Suprapubic skin (tissue), 4 donors: ENCODE results near the gene DIP2C. TPM values are rescaled to one million over a fixed set of nuclear protein-coding genes. Genes with fewer than 3 reads are reported as not detected.

Source experiments
- DNase-seq, 2 donors: peaks; one replicate each; pipeline ENCODE4 v3.0.0-alpha.2; 2019; ENCODE audit warnings: low spot score in 2 of 2
- H3K27ac ChIP-seq: fragments of 200-600 bp; sonication (generic); one replicate; pipeline ENCODE4 v1.5.1; 2019
- H3K27me3 ChIP-seq: fragments of 200-600 bp; sonication (generic); one replicate; pipeline ENCODE4 v1.5.1; 2019
- H3K36me3 ChIP-seq: fragments of 200-600 bp; sonication (generic); one replicate; pipeline ENCODE4 v1.5.1; 2019
- H3K4me1 ChIP-seq: fragments of 200-600 bp; sonication (generic); one replicate; pipeline ENCODE4 v1.5.1; 2019
- H3K4me3 ChIP-seq: fragments of 200-600 bp; sonication (generic); one replicate; pipeline ENCODE4 v1.5.1; 2019; ENCODE audit warnings: mild to moderate bottlenecking
- H3K9me3 ChIP-seq: fragments of 200-600 bp; sonication (generic); one replicate; pipeline ENCODE4 v1.5.1; 2019
- EP300 ChIP-seq: sonication (generic); formaldehyde crosslinking; IDR thresholded peaks from one replicate; pipeline ENCODE4 v1.6.1; 2017; ENCODE audit warnings: antibody characterized with exemption
- POLR2A ChIP-seq, 2 donors: fragments of 450-650 bp; IDR thresholded peaks; one replicate each; pipeline ENCODE4 v1.6.1; 2017; ENCODE audit warnings: antibody characterized with exemption in 2 of 2, mild to moderate bottlenecking in 2 of 2, moderate library complexity in 2 of 2
- POLR2AphosphoS5 ChIP-seq, 3 donors: sonication (generic); formaldehyde crosslinking; IDR thresholded peaks; one replicate each; pipeline ENCODE4 v1.6.1; 2017; ENCODE audit warnings: antibody characterized with exemption in 3 of 3
- WGBS: methylation state at CpG from one replicate; pipeline ENCODE4 v1.1.5; 2018; 5-methylcytosine and 5-hydroxymethylcytosine counted together
- total RNA-seq, 4 donors: library from RNA; depleted of rRNA; stranded (reverse); fragments of >200 nt; gene quantifications; one replicate each; pipeline ENCODE4 v1.1.0, GENCODE V29; 2016
- TF ChIP-seq, protein P1 (sequence below), 2 donors: fragments of 200-600 bp in 1 of 2; fragments of 450-650 bp in 1 of 2; sonication (generic) in 1 of 2; IDR thresholded peaks; one replicate each; pipeline ENCODE4 v1.5.1; 2016 to 2019; ENCODE audit warnings: antibody characterized with exemption in 2 of 2, mild to moderate bottlenecking in 1 of 2, moderate library complexity in 1 of 2

The DIP2C gene
- total RNA-seq, 4 donors from 2014 or later: 6.7 to 23.3 (median 14.7) TPM

GRCh38 chr10:357201-357950, 332.1 kb downstream of the DIP2C start:
- H3K36me3 ChIP-seq: peaks cover 77% of the 10 kb centered on the region
- H3K4me1 ChIP-seq: no peaks in the 10 kb centered on the region

GRCh38 chr10:356452-356851, 333.0 kb downstream of the DIP2C start:
- H3K4me3 ChIP-seq: no peak overlapping the region
- H3K4me1 ChIP-seq: no peaks in the 10 kb centered on the region
- peaks cover 77% of the 10 kb centered on the region for H3K36me3 ChIP-seq
- no peaks in the 10 kb centered on the region for H3K9me3 ChIP-seq
- 87% methylated on average over 8 of the region's 8 CpGs for WGBS
- TF ChIP-seq EP300 (no peak), POLR2A (IDR thresholded peaks at IDR 0.05) (no peak), POLR2AphosphoS5 (IDR thresholded peaks at IDR 0.05) (no peak)
- TF ChIP-seq, protein P1, sequence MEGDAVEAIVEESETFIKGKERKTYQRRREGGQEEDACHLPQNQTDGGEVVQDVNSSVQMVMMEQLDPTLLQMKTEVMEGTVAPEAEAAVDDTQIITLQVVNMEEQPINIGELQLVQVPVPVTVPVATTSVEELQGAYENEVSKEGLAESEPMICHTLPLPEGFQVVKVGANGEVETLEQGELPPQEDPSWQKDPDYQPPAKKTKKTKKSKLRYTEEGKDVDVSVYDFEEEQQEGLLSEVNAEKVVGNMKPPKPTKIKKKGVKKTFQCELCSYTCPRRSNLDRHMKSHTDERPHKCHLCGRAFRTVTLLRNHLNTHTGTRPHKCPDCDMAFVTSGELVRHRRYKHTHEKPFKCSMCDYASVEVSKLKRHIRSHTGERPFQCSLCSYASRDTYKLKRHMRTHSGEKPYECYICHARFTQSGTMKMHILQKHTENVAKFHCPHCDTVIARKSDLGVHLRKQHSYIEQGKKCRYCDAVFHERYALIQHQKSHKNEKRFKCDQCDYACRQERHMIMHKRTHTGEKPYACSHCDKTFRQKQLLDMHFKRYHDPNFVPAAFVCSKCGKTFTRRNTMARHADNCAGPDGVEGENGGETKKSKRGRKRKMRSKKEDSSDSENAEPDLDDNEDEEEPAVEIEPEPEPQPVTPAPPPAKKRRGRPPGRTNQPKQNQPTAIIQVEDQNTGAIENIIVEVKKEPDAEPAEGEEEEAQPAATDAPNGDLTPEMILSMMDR (IDR thresholded peaks at IDR 0.05): no peak
- H3K27me3 ChIP-seq: no peaks in the 10 kb centered on the region
- H3K27ac ChIP-seq: no peak overlapping the region
- DNase-seq: no peak

More at GRCh38 chr10:357201-357950, 332.1 kb downstream of the DIP2C start:
- Histone ChIP-seq H3K27me3 (no peaks in the 10 kb centered on the region), H3K27ac (no peak overlapping the region), H3K9me3 (no peaks in the 10 kb centered on the region), H3K4me3 (no peak overlapping the region)
- TF ChIP-seq, protein P1 (IDR thresholded peaks at IDR 0.05): no peak
- no peak for TF ChIP-seq EP300
- TF ChIP-seq POLR2A (IDR thresholded peaks at IDR 0.05): no peak
- TF ChIP-seq POLR2AphosphoS5 (IDR thresholded peaks at IDR 0.05): no peak
- WGBS: 95% methylated on average over 40 of the region's 40 CpGs
- no peak for DNase-seq

DNA sequence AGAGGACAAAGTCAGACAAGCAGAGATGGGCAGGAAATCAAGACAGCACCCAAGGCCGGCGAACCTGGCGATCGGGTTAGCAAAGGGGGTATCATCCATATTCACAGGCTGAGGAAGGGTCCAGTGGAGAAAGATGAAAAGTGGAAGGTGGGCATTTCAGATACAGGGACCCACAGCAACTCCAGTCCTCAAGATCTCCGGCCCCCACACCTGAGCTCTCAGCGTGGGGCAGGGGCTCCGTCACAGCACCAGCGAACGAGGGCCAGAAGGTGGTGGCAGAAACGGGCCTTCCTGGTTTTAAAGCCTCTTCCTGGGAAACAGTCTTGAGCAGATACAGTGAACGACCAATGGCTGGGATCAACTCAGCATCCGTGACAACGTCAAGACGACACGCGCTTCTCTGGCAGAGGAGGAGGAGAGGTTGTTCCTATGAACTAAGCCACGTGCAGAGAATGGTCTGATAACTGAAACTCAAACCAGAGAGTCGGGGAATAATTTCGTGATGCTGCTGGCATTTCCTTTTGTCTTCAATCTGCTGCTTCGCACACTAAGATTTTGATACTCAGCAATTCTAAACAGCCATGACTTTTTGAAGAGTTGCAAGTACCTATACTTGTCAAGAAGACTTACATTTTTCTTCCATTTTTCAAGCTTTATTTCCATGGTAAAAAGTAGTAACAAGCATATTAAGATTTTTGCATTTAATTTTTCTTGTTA, 334.4 kb downstream of the DIP2C start:
- TF ChIP-seq POLR2AphosphoS5 (IDR thresholded peaks at IDR 0.05) (no peak), POLR2A (IDR thresholded peaks at IDR 0.05) (no peak), EP300 (no peak)
- TF ChIP-seq, protein P1 (IDR thresholded peaks at IDR 0.05): no peak
- peaks cover 69% of the 10 kb centered on the region for H3K36me3 ChIP-seq
- 90% methylated on average over 20 of the region's 20 CpGs for WGBS

GRCh38 chr10:352476-353235, 336.8 kb downstream of the DIP2C start:
- no peak overlapping the region for H3K27ac ChIP-seq
- DNase-seq: peak in 1 of 2 donors; percentile 64
- peaks cover 81% of the 10 kb centered on the region for H3K36me3 ChIP-seq
- TF ChIP-seq POLR2A (IDR thresholded peaks at IDR 0.05) (no peak), POLR2AphosphoS5 (IDR thresholded peaks at IDR 0.05) (no peak), EP300 (no peak)
- TF ChIP-seq, protein P1 (IDR thresholded peaks at IDR 0.05): no peak
- no peaks in the 10 kb centered on the region for H3K9me3 ChIP-seq
- H3K27me3 ChIP-seq: no peaks in the 10 kb centered on the region
- no peaks in the 10 kb centered on the region for H3K4me1 ChIP-seq
- no peak overlapping the region for H3K4me3 ChIP-seq
- WGBS: 93% methylated on average over 21 of the region's 21 CpGs

More for the DNA sequence above, 334.4 kb downstream of the DIP2C start:
- DNase-seq: no peak
- no peaks in the 10 kb centered on the region for H3K4me1 ChIP-seq
- no peaks in the 10 kb centered on the region for H3K27me3 ChIP-seq
- H3K27ac ChIP-seq: no peak overlapping the region
- no peak overlapping the region for H3K4me3 ChIP-seq
- no peaks in the 10 kb centered on the region for H3K9me3 ChIP-seq
